ENCODE results near the gene GALNT2.

GALNT2 gene

DNA sequence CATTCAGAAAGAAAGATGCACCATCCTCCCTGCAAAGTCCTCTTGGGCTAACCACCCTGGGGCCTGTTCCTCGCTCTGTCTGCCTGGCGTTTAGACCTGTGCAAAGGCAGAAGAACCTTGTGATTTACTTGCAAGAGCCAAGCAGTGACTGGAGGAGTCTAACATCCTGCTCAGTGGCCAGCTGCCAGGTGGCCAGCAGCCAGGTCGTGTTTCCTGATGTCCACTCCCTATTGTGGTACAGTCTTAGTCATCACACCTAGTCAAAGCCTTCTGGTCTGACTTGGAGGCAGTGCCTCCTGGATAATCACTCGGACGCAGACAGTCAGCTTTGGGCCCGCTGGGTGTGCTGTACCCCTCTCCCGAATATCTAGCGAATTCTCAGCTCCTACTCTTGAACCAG is 241.0 kb downstream of the GALNT2 start:
- DNase-seq (ENCODE audit: low read depth in 1 of 2, low spot score in 1 of 2) = no peak
- no peak overlapping the region for H3K4me3 ChIP-seq (replicated peaks; ENCODE audit: insufficient read depth, low read length)
- TF ChIP-seq POLR2AphosphoS5 (IDR thresholded peaks at IDR 0.05; ENCODE audit: low read depth) = no peak
- no peak for TF ChIP-seq GABPA (IDR thresholded peaks at IDR 0.05; ENCODE audit: low read depth)
- TF ChIP-seq, protein P1, sequence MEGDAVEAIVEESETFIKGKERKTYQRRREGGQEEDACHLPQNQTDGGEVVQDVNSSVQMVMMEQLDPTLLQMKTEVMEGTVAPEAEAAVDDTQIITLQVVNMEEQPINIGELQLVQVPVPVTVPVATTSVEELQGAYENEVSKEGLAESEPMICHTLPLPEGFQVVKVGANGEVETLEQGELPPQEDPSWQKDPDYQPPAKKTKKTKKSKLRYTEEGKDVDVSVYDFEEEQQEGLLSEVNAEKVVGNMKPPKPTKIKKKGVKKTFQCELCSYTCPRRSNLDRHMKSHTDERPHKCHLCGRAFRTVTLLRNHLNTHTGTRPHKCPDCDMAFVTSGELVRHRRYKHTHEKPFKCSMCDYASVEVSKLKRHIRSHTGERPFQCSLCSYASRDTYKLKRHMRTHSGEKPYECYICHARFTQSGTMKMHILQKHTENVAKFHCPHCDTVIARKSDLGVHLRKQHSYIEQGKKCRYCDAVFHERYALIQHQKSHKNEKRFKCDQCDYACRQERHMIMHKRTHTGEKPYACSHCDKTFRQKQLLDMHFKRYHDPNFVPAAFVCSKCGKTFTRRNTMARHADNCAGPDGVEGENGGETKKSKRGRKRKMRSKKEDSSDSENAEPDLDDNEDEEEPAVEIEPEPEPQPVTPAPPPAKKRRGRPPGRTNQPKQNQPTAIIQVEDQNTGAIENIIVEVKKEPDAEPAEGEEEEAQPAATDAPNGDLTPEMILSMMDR (IDR thresholded peaks at IDR 0.05; ENCODE audit: insufficient read depth, low read length) = no peak
- no peak for TF ChIP-seq SPI1 (IDR thresholded peaks at IDR 0.05; ENCODE audit: borderline replicate concordance, low read depth)
- no peaks in the 10 kb centered on the region for H3K27me3 ChIP-seq (ENCODE audit: insufficient read depth, poor library complexity, severe bottlenecking)
- H3K27ac ChIP-seq (replicated peaks) = no peak overlapping the region

DNA sequence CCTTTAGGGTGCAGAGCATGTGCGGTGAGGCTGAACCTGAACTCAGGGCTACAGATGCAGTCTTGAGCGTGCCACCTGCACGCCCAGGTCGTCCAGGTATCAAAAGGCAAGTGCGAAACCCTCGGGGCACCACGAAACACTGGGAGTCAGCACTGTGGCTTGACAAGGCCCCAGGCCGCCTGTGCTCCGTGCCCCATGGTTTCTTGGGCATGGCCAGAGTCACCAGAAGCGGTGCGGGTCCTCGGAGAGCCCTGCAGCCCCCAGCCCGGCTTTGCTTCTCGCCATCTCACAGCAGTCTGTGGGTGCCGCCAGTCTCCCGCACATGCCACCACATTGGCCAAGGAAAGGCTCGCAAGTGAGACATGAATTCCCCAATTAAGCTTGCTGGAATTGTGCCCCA is 241.8 kb downstream of the GALNT2 start:
- no peaks in the 10 kb centered on the region for H3K27me3 ChIP-seq (ENCODE audit: insufficient read depth, poor library complexity, severe bottlenecking)
- no peak overlapping the region for H3K27ac ChIP-seq (replicated peaks)
- DNase-seq (ENCODE audit: low read depth in 1 of 2, low spot score in 1 of 2) = no peak
- H3K4me3 ChIP-seq (replicated peaks; ENCODE audit: insufficient read depth, low read length) = no peak overlapping the region
- TF ChIP-seq, protein P1 (IDR thresholded peaks at IDR 0.05; ENCODE audit: insufficient read depth, low read length) = no peak
- TF ChIP-seq SPI1 (IDR thresholded peaks at IDR 0.05; ENCODE audit: borderline replicate concordance, low read depth) (no peak), POLR2AphosphoS5 (IDR thresholded peaks at IDR 0.05; ENCODE audit: low read depth) (no peak), GABPA (IDR thresholded peaks at IDR 0.05; ENCODE audit: low read depth) (no peak)
- TF ChIP-seq, protein P2, sequence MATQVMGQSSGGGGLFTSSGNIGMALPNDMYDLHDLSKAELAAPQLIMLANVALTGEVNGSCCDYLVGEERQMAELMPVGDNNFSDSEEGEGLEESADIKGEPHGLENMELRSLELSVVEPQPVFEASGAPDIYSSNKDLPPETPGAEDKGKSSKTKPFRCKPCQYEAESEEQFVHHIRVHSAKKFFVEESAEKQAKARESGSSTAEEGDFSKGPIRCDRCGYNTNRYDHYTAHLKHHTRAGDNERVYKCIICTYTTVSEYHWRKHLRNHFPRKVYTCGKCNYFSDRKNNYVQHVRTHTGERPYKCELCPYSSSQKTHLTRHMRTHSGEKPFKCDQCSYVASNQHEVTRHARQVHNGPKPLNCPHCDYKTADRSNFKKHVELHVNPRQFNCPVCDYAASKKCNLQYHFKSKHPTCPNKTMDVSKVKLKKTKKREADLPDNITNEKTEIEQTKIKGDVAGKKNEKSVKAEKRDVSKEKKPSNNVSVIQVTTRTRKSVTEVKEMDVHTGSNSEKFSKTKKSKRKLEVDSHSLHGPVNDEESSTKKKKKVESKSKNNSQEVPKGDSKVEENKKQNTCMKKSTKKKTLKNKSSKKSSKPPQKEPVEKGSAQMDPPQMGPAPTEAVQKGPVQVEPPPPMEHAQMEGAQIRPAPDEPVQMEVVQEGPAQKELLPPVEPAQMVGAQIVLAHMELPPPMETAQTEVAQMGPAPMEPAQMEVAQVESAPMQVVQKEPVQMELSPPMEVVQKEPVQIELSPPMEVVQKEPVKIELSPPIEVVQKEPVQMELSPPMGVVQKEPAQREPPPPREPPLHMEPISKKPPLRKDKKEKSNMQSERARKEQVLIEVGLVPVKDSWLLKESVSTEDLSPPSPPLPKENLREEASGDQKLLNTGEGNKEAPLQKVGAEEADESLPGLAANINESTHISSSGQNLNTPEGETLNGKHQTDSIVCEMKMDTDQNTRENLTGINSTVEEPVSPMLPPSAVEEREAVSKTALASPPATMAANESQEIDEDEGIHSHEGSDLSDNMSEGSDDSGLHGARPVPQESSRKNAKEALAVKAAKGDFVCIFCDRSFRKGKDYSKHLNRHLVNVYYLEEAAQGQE (IDR thresholded peaks at IDR 0.05; ENCODE audit: insufficient replicate concordance, low read depth) = no peak

DNA sequence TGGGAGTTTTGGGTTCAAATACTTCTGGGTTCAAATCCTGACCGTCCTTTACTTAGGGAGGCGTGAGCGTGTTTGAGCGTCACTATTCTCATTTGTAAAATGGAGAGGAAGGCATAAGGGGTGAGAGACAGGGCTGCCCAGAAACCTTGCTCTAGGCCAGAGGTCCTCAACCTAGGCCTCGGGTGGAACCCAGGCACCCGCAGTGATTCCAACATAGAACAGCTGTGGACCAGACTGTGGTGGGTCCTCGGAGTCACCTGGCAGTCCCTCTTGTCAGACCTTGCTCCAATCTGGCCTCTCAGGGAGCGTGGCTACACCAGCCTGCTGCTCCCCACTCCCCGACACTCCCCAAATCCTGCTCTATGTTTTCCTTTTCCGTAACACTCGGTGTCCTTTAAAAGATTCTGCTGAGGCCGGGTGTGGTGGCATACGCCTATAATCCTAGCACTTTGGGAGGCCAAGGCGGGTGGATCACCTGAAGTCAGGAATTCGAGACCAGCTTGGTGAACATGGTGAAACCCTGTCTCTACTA is 242.7 kb downstream of the GALNT2 start:
- TF ChIP-seq SPI1 (IDR thresholded peaks at IDR 0.05; ENCODE audit: borderline replicate concordance, low read depth) = no peak
- TF ChIP-seq, protein P2 (IDR thresholded peaks at IDR 0.05; ENCODE audit: insufficient replicate concordance, low read depth) = no peak
- TF ChIP-seq, protein P1 (IDR thresholded peaks at IDR 0.05; ENCODE audit: insufficient read depth, low read length) = no peak
- no peak for TF ChIP-seq POLR2AphosphoS5 (IDR thresholded peaks at IDR 0.05; ENCODE audit: low read depth)
- no peak for TF ChIP-seq GABPA (IDR thresholded peaks at IDR 0.05; ENCODE audit: low read depth)
- DNase-seq (ENCODE audit: low read depth in 1 of 2, low spot score in 1 of 2) = no peak
- no peak overlapping the region for H3K4me3 ChIP-seq (replicated peaks; ENCODE audit: insufficient read depth, low read length)

More for the DNA sequence above, 242.7 kb downstream of the GALNT2 start:
- H3K27ac ChIP-seq (replicated peaks) = no peak overlapping the region
- H3K27me3 ChIP-seq (ENCODE audit: insufficient read depth, poor library complexity, severe bottlenecking) = no peaks in the 10 kb centered on the region
